Heart right ventricle (tissue), 16 donors: ENCODE results near the gene MAN2B1. TPM values are rescaled to one million over a fixed set of nuclear protein-coding genes. Genes with fewer than 3 reads are reported as not detected.
"Not testable (repeated sequence)": the region's sequence is repeated elsewhere in the genome, so short reads cannot be mapped to it uniquely, and the experiment has no call there.

Experiments used
- ATAC-seq, 8 donors: fragments of 200-7000 bp; cut with Tn5 transposase; one replicate each; pipeline ENCODE4 v1.9.1; 2020; ENCODE audit warnings: mild to moderate bottlenecking in 8 of 8, moderate library complexity in 8 of 8, moderate number of reproducible peaks in 1 of 8
- DNase-seq, 2 donors: peaks; one replicate each; pipeline ENCODE4 v3.0.0-alpha.2; 2020
- H3K27ac ChIP-seq, 10 donors: fragments of 200-600 bp; sonication (generic) in 2 of 10; one replicate each; pipeline versions ENCODE4 v1.5.0 to v1.8.0; 2020 to 2022; ENCODE audit warnings: mild to moderate bottlenecking in 3 of 10
- H3K27me3 ChIP-seq, 7 donors: fragments of 200-600 bp; one replicate each; pipeline ENCODE4 v1.8.0; 2021 to 2022; ENCODE audit warnings: mild to moderate bottlenecking in 2 of 7
- H3K36me3 ChIP-seq, 9 donors: fragments of 200-600 bp; sonication (generic) in 1 of 9; one replicate each; pipeline versions ENCODE4 v1.5.0 to v1.8.0; 2020 to 2022; ENCODE audit warnings: mild to moderate bottlenecking in 2 of 9
- H3K4me1 ChIP-seq, 9 donors: fragments of 200-600 bp; sonication (generic) in 1 of 9; one replicate each; pipeline versions ENCODE4 v1.5.0 to v1.8.0; 2020 to 2022; ENCODE audit warnings: mild to moderate bottlenecking in 4 of 9
- H3K4me3 ChIP-seq, 10 donors: fragments of 200-600 bp; sonication (generic) in 2 of 10; one replicate each; pipeline versions ENCODE4 v1.5.0 to v1.8.0; 2020 to 2022; ENCODE audit warnings: mild to moderate bottlenecking in 7 of 10, moderate library complexity in 2 of 10
- H3K9me3 ChIP-seq, 11 donors: fragments of 200-600 bp in 10 of 11; sonication (generic) in 2 of 11; one replicate each; pipeline versions ENCODE4 v1.5.0 to v1.8.0; 2013 to 2022; ENCODE audit warnings: mild to moderate bottlenecking in 2 of 11, control low read depth in 1 of 11, moderate library complexity in 1 of 11
- CTCF ChIP-seq, 9 donors: fragments of 200-600 bp; sonication (generic) in 2 of 9; IDR thresholded peaks; one replicate each; pipeline versions ENCODE4 v1.5.0 to v1.8.0; 2021 to 2022; ENCODE audit warnings: antibody characterized with exemption in 9 of 9, mild to moderate bottlenecking in 5 of 9, moderate library complexity in 1 of 9
- WGBS, 2 donors: extraction: QIAGEN DNeasy Blood & Tissue Kit; methylation state at CpG; one replicate each; pipeline ENCODE4 v1.1.7; 2013; ENCODE audit warnings: inconsistent platforms in 1 of 2; 5-methylcytosine and 5-hydroxymethylcytosine counted together
- intact Hi-C, 10 donors: fragments of 100-400 bp; cut with DNase I; formaldehyde crosslinking; loops; one replicate each; pipeline versions ENCODE4 v1.11.1 to v1.14.2; 2022
- polyA plus RNA-seq, 2 donors: library from polyadenylated mRNA; stranded (reverse); fragments of 200-250 nt; gene quantifications; one replicate each; pipeline ENCODE4 v1.2.3, GENCODE V29; 2013
- total RNA-seq, 10 donors: library from RNA; stranded (reverse); fragmentation: NEBNext Ultra II Directional in 3 of 10; extraction: Animal tissue kit (Norgen Biotek cat#: 25700) in 3 of 10; gene quantifications; one replicate each; pipeline versions ENCODE4 v1.2.1 to v1.2.4, GENCODE V29; 2021 to 2023
- donor health status: Arrhythmogenic right ventricular cardiomyopathy.
- donor health status: ischemic (EF 13 %, LVEDD 7.1; RV severe dilation, severe dysfunction).
- donor health status: healthy with polysubstance abuse.
- donor health status: DM: no; HTN: yes; CAD: no.
- donor health status: DM: no; HTN: no; CAD: no.
- donor health status: ischemic (EF 25% LVEDD 6.9; RV normal size, moderate dysfunction).
- donor health status: ischemic (EF 25% LVEDD 5.7; RV mildly dilated, moderate dysfunction).
- donor health status: healthy.
- donor health status: DM: yes; HTN: yes; CAD: no.
- donor health status: Ischemic cardiomyopathy.
- donor health status: ischemic (EF 35%, LVEDD 5.7; RV mildly dilated, moderate dysfunction).
- donor health status: nonischemic (EF 11% LVEDD 7.7; RV severe dilation, severe dysfunction).
- donor health status: DM: yes; HTN: yes; CAD: no.
- donor health status: PGD.
- donor health status: ischemic (EF 29% LVEDD 5.4; RV normal size, mild dysfunction).
- donor health status: nonischemic (EF 23%, LVEDD 6.1; RV moderate dilation, normal function).

MAN2B1 gene
- total and polyA plus RNA-seq, 12 donors = 14.2 to 89.9 (median 25.5) TPM

DNA sequence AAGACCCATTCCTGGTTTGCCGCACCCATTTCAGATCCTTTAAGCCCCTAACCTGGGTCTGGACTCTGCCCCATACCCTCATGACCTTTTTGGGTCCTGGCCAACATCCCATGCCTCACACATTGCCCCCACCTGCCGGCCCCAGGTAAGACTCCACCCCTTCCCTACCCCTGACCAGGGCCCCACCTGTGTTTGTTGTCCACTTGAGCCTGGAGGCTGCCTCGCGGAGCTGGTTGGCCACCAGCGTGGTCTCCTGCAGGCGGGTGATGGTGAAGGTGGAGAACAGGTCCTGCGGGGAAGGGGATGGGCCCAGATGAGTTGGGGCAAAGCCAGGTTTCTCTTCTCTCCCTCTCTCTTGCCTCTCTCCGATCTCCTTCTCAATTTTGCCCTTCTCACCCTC is 19.5 kb downstream of the MAN2B1 start:
- H3K9me3 ChIP-seq = no peaks in the 10 kb centered on the region
- no peak for TF ChIP-seq CTCF (IDR thresholded peaks at IDR 0.05)
- intact Hi-C loops = no loop called here
- 78 to 79% methylated on average over 8 of the region's 8 CpGs for WGBS, 2 donors
- DNase-seq (no peak), ATAC-seq (no peak)
- no peak overlapping the region for H3K4me3 ChIP-seq
- peaks cover 0 to 26% (median 0%) of the 10 kb centered on the region in 9 donors for H3K36me3 ChIP-seq
- no peak overlapping the region for H3K27ac ChIP-seq
- H3K4me1 ChIP-seq = peaks cover 7 to 15% (median 11%) of the 10 kb centered on the region in 9 donors
- no peaks in the 10 kb centered on the region for H3K27me3 ChIP-seq

GRCh38 chr19:12646551-12646950 is 20.0 kb downstream of the MAN2B1 start:
- H3K36me3 ChIP-seq = peaks cover 0 to 21% (median 0%) of the 10 kb centered on the region in 9 donors
- no peak overlapping the region for H3K27ac ChIP-seq
- TF ChIP-seq CTCF (IDR thresholded peaks at IDR 0.05) = no peak
- H3K4me3 ChIP-seq = no peak overlapping the region
- H3K27me3 ChIP-seq = no peaks in the 10 kb centered on the region
- no peaks in the 10 kb centered on the region for H3K9me3 ChIP-seq
- ATAC-seq (no peak), DNase-seq (no peak)
- intact Hi-C loops = no loop called here
- 85 to 91% methylated on average over 10 of the region's 10 CpGs for WGBS, 2 donors
- H3K4me1 ChIP-seq = peaks cover 7 to 15% (median 11%) of the 10 kb centered on the region in 9 donors

- DNase-seq, H3K9me3 ChIP-seq, H3K27ac ChIP-seq, H3K27me3 ChIP-seq, H3K4me3 ChIP-seq, intact Hi-C loops, ATAC-seq: not testable (repeated sequence)
- Histone ChIP-seq H3K36me3 (peaks cover 0 to 13% (median 0%) of the 10 kb centered on the region in 9 donors), H3K4me1 (peaks cover 7 to 26% (median 20%) of the 10 kb centered on the region in 9 donors)
- 95 to 96% methylated on average over 14 of the region's 14 CpGs for WGBS, 2 donors
These were observed 22.8 kb downstream of the MAN2B1 start for GRCh38 chr19:12643716-12644115.

DNA sequence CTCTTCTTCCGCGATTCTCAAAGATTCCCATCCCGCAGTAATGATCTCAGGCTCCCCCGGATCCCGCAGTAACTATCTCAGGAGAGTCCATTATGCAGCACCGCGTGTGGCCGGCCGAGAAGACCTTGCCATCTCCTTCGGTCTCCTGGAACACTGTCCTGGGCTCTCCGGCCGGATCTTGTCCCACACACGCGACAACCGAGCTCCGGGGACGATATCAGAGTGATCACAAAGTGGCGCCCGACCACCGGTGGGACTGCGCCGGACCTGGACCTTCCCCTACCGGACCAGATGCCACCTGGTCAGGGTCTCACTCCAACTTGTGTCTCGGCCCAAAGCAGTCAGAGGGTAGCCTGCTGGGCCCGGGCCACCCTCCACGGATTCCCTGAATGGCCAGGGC is 24.0 kb downstream of the MAN2B1 start:
- ATAC-seq = no peak
- H3K9me3 ChIP-seq = no peaks in the 10 kb centered on the region
- H3K36me3 ChIP-seq = peaks cover 0 to 13% (median 0%) of the 10 kb centered on the region in 9 donors
- H3K4me1 ChIP-seq = peaks cover 0 to 14% (median 9%) of the 10 kb centered on the region in 9 donors
- intact Hi-C loops = no loop called here
- no peak for TF ChIP-seq CTCF (IDR thresholded peaks at IDR 0.05)
- no peak for DNase-seq
- WGBS, 2 donors = 91% methylated on average over 26 of the region's 26 CpGs
- no peak overlapping the region for H3K4me3 ChIP-seq
- no peaks in the 10 kb centered on the region for H3K27me3 ChIP-seq
- no peak overlapping the region for H3K27ac ChIP-seq

DNA sequence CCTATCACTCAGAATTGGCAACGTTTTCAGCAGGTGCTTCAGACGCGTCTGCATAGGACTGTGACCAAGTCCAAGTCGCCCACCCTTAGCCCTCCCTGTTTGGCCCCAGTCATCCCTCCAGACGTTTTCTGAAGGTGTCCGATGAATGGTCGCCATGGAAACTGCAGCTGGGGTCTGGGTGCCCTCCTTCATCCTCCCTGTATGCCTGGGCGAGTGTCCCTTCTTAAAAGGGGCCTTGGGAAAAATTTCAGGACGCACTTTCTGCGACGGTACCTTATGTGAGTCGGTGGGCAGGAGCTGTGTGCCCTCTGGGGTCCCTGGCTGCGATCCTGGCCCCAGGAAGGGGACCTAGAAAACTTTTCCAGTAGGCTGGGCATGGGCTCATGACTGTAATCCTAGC is 25.1 kb downstream of the MAN2B1 start:
- H3K27me3 ChIP-seq = no peaks in the 10 kb centered on the region
- no peak for DNase-seq
- 68 to 71% methylated on average over 13 of the region's 13 CpGs for WGBS, 2 donors
- peaks cover 0 to 13% (median 9%) of the 10 kb centered on the region in 9 donors for H3K4me1 ChIP-seq
- H3K27ac ChIP-seq = no peak overlapping the region
- TF ChIP-seq CTCF (IDR thresholded peaks at IDR 0.05) = no peak
- peaks cover 0 to 7% (median 0%) of the 10 kb centered on the region in 9 donors for H3K36me3 ChIP-seq
- intact Hi-C loops = loop anchor here in 1 of 10 donors (2.0 kb wide), 1 partner anchor 31 kb away; no protein-coding TSS in a partner anchor
- no peak overlapping the region for H3K4me3 ChIP-seq
- no peak for ATAC-seq
- H3K9me3 ChIP-seq = no peaks in the 10 kb centered on the region
